Glutamatergic neuron (in vitro differentiated cells): Measurements from ENCODE around the gene ARID4A. TPM values are rescaled to one million over a fixed set of nuclear protein-coding genes. Genes with fewer than 3 reads are reported as not detected.

ENCODE experiments used
- DNase-seq: peaks from one replicate; pipeline ENCODE4 v3.0.0; 2022
- H3K27ac Mint-ChIP-seq: one replicate; pipeline ENCODE4 v1.8.0; 2020; ENCODE audit warnings: mild to moderate bottlenecking, mixed read lengths, inconsistent platforms; ENCODE audit not compliant: unreplicated experiment
- H3K27me3 Mint-ChIP-seq: one replicate; pipeline ENCODE4 v1.8.0; 2020; ENCODE audit warnings: mild to moderate bottlenecking, moderate library complexity, mixed read lengths, inconsistent platforms; ENCODE audit not compliant: unreplicated experiment
- H3K36me3 Mint-ChIP-seq: one replicate; pipeline ENCODE4 v1.8.0; 2020; ENCODE audit warnings: mild to moderate bottlenecking, mixed read lengths, inconsistent platforms; ENCODE audit not compliant: unreplicated experiment
- H3K4me1 Mint-ChIP-seq: one replicate; pipeline ENCODE4 v1.8.0; 2020; ENCODE audit warnings: mild to moderate bottlenecking, low read depth, mixed read lengths, inconsistent platforms; ENCODE audit not compliant: unreplicated experiment
- H3K4me3 Mint-ChIP-seq: one replicate; pipeline ENCODE4 v1.8.0; 2020; ENCODE audit warnings: mild to moderate bottlenecking, mixed read lengths, inconsistent platforms; ENCODE audit not compliant: unreplicated experiment
- H3K9me3 Mint-ChIP-seq: one replicate; pipeline ENCODE4 v1.8.0; 2020; ENCODE audit warnings: mild to moderate bottlenecking, moderate library complexity, mixed read lengths, inconsistent platforms; ENCODE audit not compliant: unreplicated experiment
- total RNA-seq: library from RNA; stranded (reverse); fragmentation: NEBNext Ultra II Directional; extraction: Animal tissue kit (Norgen Biotek cat#: 25700); gene quantifications from one replicate; pipeline ENCODE4 v1.2.1, GENCODE V29; 2021; ENCODE audit not compliant: unreplicated experiment
- TF ChIP-seq, protein P1 (sequence below): fragments of 200-600 bp; sonication (generic); IDR thresholded peaks from one replicate; pipeline ENCODE4 v1.5.0; 2021; ENCODE audit not compliant: partially characterized antibody, unreplicated experiment

The ARID4A gene
- total RNA-seq, 1 donor from 2014 or later, result 22.4 TPM

DNA sequence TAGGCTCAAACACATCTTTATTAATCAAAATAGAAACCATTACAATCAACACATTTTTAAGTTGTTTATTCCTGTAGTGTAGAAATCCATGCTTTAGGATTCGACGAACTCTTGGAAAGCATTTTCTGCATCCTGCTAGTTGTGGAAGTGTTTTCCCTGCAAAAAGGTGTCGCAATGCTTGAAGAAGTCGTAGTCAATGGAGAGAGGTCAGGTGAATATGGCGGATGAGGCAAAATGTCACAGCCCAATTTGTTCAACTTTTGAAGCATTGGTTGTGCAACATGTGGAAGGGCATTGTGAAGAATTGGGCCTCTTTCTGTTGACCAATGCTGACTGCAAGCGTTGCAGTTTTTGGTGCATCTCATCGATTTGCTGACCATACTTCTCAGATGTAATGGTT lies 4.2 kb upstream of the ARID4A start:
- DNase-seq, result no peak
- Mint-ChIP-seq H3K27ac (no peak overlapping the region), H3K9me3 (peaks cover 4% of the 10 kb centered on the region), H3K36me3 (no peaks in the 10 kb centered on the region), H3K27me3 (no peaks in the 10 kb centered on the region), H3K4me3 (no peak overlapping the region), H3K4me1 (no peaks in the 10 kb centered on the region)
- TF ChIP-seq, protein P1, sequence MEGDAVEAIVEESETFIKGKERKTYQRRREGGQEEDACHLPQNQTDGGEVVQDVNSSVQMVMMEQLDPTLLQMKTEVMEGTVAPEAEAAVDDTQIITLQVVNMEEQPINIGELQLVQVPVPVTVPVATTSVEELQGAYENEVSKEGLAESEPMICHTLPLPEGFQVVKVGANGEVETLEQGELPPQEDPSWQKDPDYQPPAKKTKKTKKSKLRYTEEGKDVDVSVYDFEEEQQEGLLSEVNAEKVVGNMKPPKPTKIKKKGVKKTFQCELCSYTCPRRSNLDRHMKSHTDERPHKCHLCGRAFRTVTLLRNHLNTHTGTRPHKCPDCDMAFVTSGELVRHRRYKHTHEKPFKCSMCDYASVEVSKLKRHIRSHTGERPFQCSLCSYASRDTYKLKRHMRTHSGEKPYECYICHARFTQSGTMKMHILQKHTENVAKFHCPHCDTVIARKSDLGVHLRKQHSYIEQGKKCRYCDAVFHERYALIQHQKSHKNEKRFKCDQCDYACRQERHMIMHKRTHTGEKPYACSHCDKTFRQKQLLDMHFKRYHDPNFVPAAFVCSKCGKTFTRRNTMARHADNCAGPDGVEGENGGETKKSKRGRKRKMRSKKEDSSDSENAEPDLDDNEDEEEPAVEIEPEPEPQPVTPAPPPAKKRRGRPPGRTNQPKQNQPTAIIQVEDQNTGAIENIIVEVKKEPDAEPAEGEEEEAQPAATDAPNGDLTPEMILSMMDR, result no peak

DNA sequence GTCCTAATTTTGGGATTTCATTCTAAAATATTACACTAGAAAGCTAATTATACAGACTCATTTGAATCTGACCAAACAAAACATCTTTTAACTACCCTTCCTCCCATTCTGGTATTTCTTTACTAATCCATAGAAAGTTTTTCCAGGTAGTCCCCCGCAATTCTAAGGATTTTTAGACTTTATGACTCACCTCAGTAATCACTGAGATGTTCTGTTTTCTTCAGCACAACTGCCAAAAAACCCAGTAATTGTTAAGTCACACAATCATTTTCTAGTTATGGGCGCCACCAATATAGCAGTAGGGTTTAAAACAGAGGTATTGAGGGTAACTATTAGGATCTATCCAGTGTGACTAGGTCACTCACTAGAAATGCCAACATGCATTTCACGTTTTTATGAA lies 1.6 kb upstream of the ARID4A start:
- DNase-seq, result no peak
- Mint-ChIP-seq H3K4me3 (no peak overlapping the region), H3K9me3 (peaks cover 10% of the 10 kb centered on the region), H3K27me3 (peaks cover 4% of the 10 kb centered on the region), H3K4me1 (peaks cover 3% of the 10 kb centered on the region), H3K36me3 (no peaks in the 10 kb centered on the region), H3K27ac (no peak overlapping the region)
- TF ChIP-seq, protein P1, result no peak

DNA sequence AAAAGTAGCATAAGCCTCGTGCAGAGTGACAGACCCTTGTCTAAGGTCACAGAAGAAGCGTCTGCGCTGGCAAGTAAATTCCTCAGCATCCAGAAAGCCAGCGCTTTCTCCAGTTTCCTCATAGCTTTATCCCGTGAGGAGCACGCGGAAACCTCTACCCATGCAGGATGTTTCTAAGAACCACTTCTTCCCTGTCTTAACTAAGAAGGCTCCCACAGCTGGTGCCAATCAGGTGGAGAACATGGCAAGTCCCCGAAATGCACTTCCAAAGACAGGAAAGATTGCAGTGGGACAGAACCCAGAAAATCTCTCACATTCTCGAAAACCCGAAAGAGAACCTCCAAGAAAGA lies 968 bp upstream of the ARID4A start:
- H3K4me1 Mint-ChIP-seq, result peaks cover 3% of the 10 kb centered on the region
- H3K36me3 Mint-ChIP-seq, result no peaks in the 10 kb centered on the region
- TF ChIP-seq, protein P1, result no peak
- H3K27me3 Mint-ChIP-seq, result peaks cover 4% of the 10 kb centered on the region
- no peak for DNase-seq
- no peak overlapping the region for H3K4me3 Mint-ChIP-seq
- peaks cover 10% of the 10 kb centered on the region for H3K9me3 Mint-ChIP-seq
- no peak overlapping the region for H3K27ac Mint-ChIP-seq

DNA sequence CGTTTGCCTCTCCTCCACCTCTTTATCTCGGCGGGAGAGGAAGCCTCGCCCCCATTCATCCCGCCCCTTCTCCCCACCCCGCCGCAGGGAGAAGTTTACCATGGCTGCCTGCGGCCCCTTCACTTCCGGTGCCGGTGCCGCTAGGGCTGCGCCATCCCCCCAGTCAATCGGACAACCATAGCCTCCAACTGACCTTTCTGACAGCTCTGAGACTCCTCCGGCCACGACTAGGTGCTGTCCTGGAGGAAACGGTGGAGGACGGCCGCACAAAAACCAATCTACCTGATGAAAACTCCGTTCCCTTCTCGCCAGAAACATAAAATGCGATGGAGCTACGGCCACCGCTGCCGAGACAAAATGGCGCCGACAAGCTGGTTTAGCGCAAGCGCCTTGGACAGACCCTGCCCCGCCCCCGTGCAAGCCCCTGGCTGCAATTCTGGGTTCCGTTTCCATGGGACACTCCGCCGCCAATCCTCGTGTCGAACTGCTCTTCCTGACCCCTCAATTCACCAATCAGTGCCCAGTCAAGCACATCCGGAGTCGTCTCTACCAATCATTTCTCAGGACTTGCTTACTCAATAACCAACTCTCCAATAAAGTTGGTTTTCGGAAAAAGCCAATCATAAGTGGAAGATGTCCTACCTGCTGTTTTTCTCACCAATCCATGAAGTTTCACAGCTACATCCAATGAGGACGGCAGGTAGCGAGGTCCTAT lies 436 bp upstream of the ARID4A start:
- TF ChIP-seq, protein P1, result no peak
- H3K27me3 Mint-ChIP-seq, result peaks cover 4% of the 10 kb centered on the region
- H3K9me3 Mint-ChIP-seq, result peaks cover 10% of the 10 kb centered on the region
- peak; percentile 98 for DNase-seq
- H3K4me3 Mint-ChIP-seq, result no peak overlapping the region
- H3K36me3 Mint-ChIP-seq, result no peaks in the 10 kb centered on the region
- H3K27ac Mint-ChIP-seq, result no peak overlapping the region
- peaks cover 3% of the 10 kb centered on the region for H3K4me1 Mint-ChIP-seq

DNA sequence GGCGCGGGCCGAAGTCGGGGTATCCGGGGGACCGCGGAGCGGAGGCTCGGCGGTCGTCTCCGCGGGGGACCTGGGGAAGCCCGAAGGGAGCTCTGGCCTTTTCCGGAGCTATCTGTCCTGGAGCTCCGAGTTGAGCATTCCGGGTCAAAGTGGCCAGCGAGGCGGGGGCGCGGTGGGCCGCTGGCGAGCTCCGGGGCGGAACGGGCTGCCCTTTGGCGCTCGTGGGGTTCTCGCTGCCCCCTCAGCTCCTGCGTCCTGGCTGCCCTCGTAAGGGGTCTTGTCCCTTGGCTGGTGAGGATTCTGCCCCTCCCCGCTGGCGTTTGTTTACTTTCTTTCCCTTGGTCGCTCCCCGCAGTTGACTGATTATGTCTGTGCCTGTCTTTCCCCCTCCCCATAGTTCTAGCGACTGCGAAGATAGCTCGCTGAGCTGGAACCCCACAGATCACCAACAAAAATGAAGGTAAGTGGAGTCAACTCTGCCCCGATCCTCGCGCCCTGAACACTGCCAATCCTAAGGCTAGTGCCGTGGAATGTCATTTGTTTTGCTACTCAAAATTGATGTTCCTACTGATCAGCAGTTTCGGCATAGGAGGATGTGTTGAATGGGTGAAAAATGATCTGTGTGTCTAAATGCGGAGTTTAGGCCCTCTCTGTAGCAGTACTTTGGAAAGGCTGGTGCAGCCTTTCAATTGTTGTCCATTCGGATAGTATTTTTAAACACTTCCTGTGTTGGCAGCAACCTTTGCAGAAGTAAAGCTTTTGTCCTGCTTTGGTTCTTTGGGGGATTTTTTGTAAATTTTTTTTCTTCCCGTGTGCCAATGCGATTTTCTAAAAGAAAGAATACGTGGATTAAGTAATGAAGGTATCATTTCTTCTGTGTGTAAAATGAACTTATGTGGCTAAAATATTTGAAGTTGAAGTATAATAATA lies 1.3 kb downstream of the ARID4A start:
- Mint-ChIP-seq H3K4me1 (peaks cover 3% of the 10 kb centered on the region), H3K4me3 (peak overlapping the region; percentile 97), H3K9me3 (peaks cover 10% of the 10 kb centered on the region)

More for the DNA sequence above, 1.3 kb downstream of the ARID4A start:
- DNase-seq, result peak; percentile 47
- Mint-ChIP-seq H3K36me3 (no peaks in the 10 kb centered on the region), H3K27me3 (peaks cover 4% of the 10 kb centered on the region), H3K27ac (peak overlapping the region; percentile 93)
- TF ChIP-seq, protein P1, result no peak
